Panc1 (cell line): Measurements from ENCODE around the gene TBCD. TPM values are rescaled to one million over a fixed set of nuclear protein-coding genes. Genes with fewer than 3 reads are reported as not detected.
"Not testable (repeated sequence)": the region's sequence is repeated elsewhere in the genome, so short reads cannot be mapped to it uniquely, and the experiment has no call there.

Experiments
- ATAC-seq: fragments of 200-7000 bp; cut with Tn5 transposase; 2 replicates; pipeline ENCODE4 v1.9.1; 2020; ENCODE audit warnings: mild to moderate bottlenecking, moderate library complexity
- BruUV-seq: library from RNA; stranded (reverse); fragments of 400-500 nt; replicated peaks from 2 replicates; lab custom pipeline; 2021; lab: Mats Ljungman, UMichigan
- CTCF ChIA-PET: fragments of 300-600 bp; sonication (Branson Sonifier 250); formaldehyde crosslinking; loops from one replicate; lab custom pipeline; 2022; ENCODE audit warnings: antibody characterized with exemption; lab: Charles Lee
- POLR2A ChIA-PET: fragments of 300-600 bp; sonication (Branson Sonifier 250); formaldehyde crosslinking; loops from one replicate; lab custom pipeline; 2022; ENCODE audit warnings: antibody characterized with exemption; lab: Charles Lee
- DNase-seq: peaks from one replicate; pipeline ENCODE4 v3.0.0-alpha.2; 2010; ENCODE audit warnings: low read depth, low spot score
- H3K27ac ChIP-seq: 2 replicates; pipeline ENCODE4 v1.5.1; 2011; ENCODE audit warnings: mild to moderate bottlenecking, low read length, inconsistent platforms
- H3K27me3 ChIP-seq: fragments of 200-500 bp; sonication (Bioruptor generic); 2 replicates; pipeline ENCODE4 v1.6.0; 2014; ENCODE audit warnings: low read length, inconsistent platforms; ENCODE audit not compliant: control insufficient read depth, insufficient read depth
- H3K36me3 ChIP-seq: fragments of 200-500 bp; sonication (Bioruptor generic); 2 replicates; pipeline ENCODE4 v1.5.1; 2014; ENCODE audit warnings: inconsistent platforms, mild to moderate bottlenecking, low read length, moderate library complexity; ENCODE audit not compliant: control insufficient read depth, insufficient read depth
- H3K4me1 ChIP-seq: 2 replicates; pipeline ENCODE4 v1.5.1; 2011; ENCODE audit warnings: inconsistent platforms, mild to moderate bottlenecking, low read length, moderate library complexity; ENCODE audit not compliant: control insufficient read depth, insufficient read depth
- H3K4me3 ChIP-seq, 2 experiments: 2 replicates each; pipeline ENCODE4 v1.5.1; 2011 to 2012; ENCODE audit warnings: low read depth in 2 of 2, low read length in 2 of 2, mild to moderate bottlenecking in 2 of 2, inconsistent platforms in 1 of 2, moderate library complexity in 1 of 2
- H3K9me3 ChIP-seq: fragments of 200-500 bp; sonication (Bioruptor generic); 2 replicates; pipeline ENCODE4 v1.5.1; 2014; ENCODE audit warnings: low read depth, mild to moderate bottlenecking, inconsistent platforms, low read length, moderate library complexity; ENCODE audit not compliant: control insufficient read depth, insufficient read depth
- CTCF ChIP-seq: fragments of 450-650 bp; IDR thresholded peaks from 2 replicates; pipeline ENCODE4 v1.5.1; 2017; ENCODE audit warnings: mild to moderate bottlenecking
- POLR2AphosphoS5 ChIP-seq: IDR thresholded peaks from 2 replicates; pipeline ENCODE4 v1.6.1; 2012; ENCODE audit warnings: mild to moderate bottlenecking, low read depth, low read length, moderate library complexity
- REST ChIP-seq, 2 experiments: IDR thresholded peaks; 2 replicates each; pipeline ENCODE4 v1.6.1; 2011 to 2012; ENCODE audit warnings: low read depth in 2 of 2, control low read depth in 1 of 2, low read length in 1 of 2, mild to moderate bottlenecking in 1 of 2, moderate library complexity in 1 of 2; ENCODE audit not compliant: insufficient read depth in 1 of 2
- SIN3A ChIP-seq: IDR thresholded peaks from 2 replicates; pipeline ENCODE4 v1.6.1; 2012; ENCODE audit warnings: low read depth, mild to moderate bottlenecking, low read length, moderate library complexity, borderline replicate concordance; ENCODE audit not compliant: insufficient read depth
- TCF7L2 ChIP-seq: IDR thresholded peaks from 2 replicates; pipeline ENCODE4 v1.6.1; 2011; ENCODE audit warnings: mild to moderate bottlenecking, low read depth, low read length, inconsistent platforms
- in situ Hi-C: cut with HindIII; loops from 2 replicates; pipeline ENCODE4 v1.10.0; 2016; ENCODE audit warnings: low sequenced_read_pairs, low pct_unique_long_range_greater_than_20kb
- intact Hi-C: fragments of 100-400 bp; cut with micrococcal nuclease; formaldehyde crosslinking; loops from one replicate; pipeline ENCODE4 v1.10.0; 2022; ENCODE audit not compliant: unreplicated experiment
- total RNA-seq: library from RNA; stranded (reverse); gene quantifications from one replicate; pipeline ENCODE4 v1.2.1, GENCODE V29; 2021; ENCODE audit not compliant: unreplicated experiment

Gene TBCD
- total RNA-seq, 1 experiment from 2014 or later = 186 TPM

- Histone ChIP-seq H3K9me3 (no peaks in the 10 kb centered on the region), H3K27me3 (no peaks in the 10 kb centered on the region), H3K36me3 (no peaks in the 10 kb centered on the region), H3K4me3 (no peak overlapping the region), H3K4me1 (no peaks in the 10 kb centered on the region), H3K27ac (no peak overlapping the region)
- CTCF ChIA-PET = no interaction called here
- no peak for TF ChIP-seq CTCF
- no peak for TF ChIP-seq REST (IDR thresholded peaks at IDR 0.05; ENCODE audit: insufficient read depth in 1 of 2, low read depth in 2 of 2, low read length in 1 of 2)
- TF ChIP-seq TCF7L2 = no peak
- TF ChIP-seq POLR2AphosphoS5 = no peak
- no peak for TF ChIP-seq SIN3A
- in situ Hi-C loops = no loop called here
- TSS peak; percentile 33 for BruUV-seq
- intact Hi-C loops = no loop called here
- ATAC-seq (no peak), DNase-seq (no peak)
- POLR2A ChIA-PET = no interaction called here
Measured at GRCh38 chr17:82981141-82981730, 229.4 kb downstream of the TBCD start.

GRCh38 chr17:82983510-82984248 lies 231.8 kb downstream of the TBCD start:
- Histone ChIP-seq H3K9me3 (no peaks in the 10 kb centered on the region), H3K36me3 (no peaks in the 10 kb centered on the region), H3K4me3 (no peak overlapping the region), H3K27ac (no peak overlapping the region), H3K27me3 (no peaks in the 10 kb centered on the region), H3K4me1 (no peaks in the 10 kb centered on the region)
- no TSS peak for BruUV-seq
- in situ Hi-C loops = no loop called here
- TF ChIP-seq SIN3A (no peak), TCF7L2 (no peak), CTCF (no peak), REST (IDR thresholded peaks at IDR 0.05; ENCODE audit: insufficient read depth in 1 of 2, low read depth in 2 of 2, low read length in 1 of 2) (no peak), POLR2AphosphoS5 (no peak)
- DNase-seq = no peak
- no peak for ATAC-seq
- POLR2A ChIA-PET = interaction anchor here (0.6 kb wide), 1 partner anchor 84 kb away, joined by 3 read pairs; no protein-coding TSS in a partner anchor
- intact Hi-C loops = no loop called here
- CTCF ChIA-PET = no interaction called here

- intact Hi-C loops, H3K36me3 ChIP-seq, CTCF ChIA-PET, DNase-seq, in situ Hi-C loops, H3K4me1 ChIP-seq, ATAC-seq, H3K9me3 ChIP-seq, H3K4me3 ChIP-seq, POLR2A ChIA-PET, BruUV-seq, H3K27me3 ChIP-seq, H3K27ac ChIP-seq: not testable (repeated sequence)
Measured at GRCh38 chr17:82984249-82984617, 232.4 kb downstream of the TBCD start.
